Common myeloid progenitor, CD34-positive (primary cell): ENCODE results near the gene TTC23.

ENCODE experiments used
- CTCF ChIA-PET: fragments of 350-600 bp; sonication (Branson Sonifier 250); formaldehyde crosslinking; loops from one replicate; lab custom pipeline; 2021; ENCODE audit warnings: antibody characterized with exemption; lab: Charles Lee
- POLR2A ChIA-PET: fragments of 350-600 bp; sonication (Branson Sonifier 250); formaldehyde crosslinking; loops from one replicate; lab custom pipeline; 2021; ENCODE audit warnings: antibody characterized with exemption; lab: Charles Lee
- DNase-seq, 3 donors: peaks; one replicate each; pipeline versions ENCODE4 v3.0.0 to v3.0.0-alpha.2; 2013
- H3K27ac ChIP-seq, 2 experiments: 1 replicate in 1 of 2; 2 replicates in 1 of 2; pipeline ENCODE4 v1.7.0; 2013; ENCODE audit warnings: inconsistent platforms in 2 of 2, low read length in 2 of 2, mild to moderate bottlenecking in 2 of 2, low read depth in 1 of 2, moderate library complexity in 1 of 2; ENCODE audit not compliant: severe bottlenecking in 2 of 2, insufficient read depth in 1 of 2, poor library complexity in 1 of 2
- H3K27me3 ChIP-seq, 5 experiments: replicated peaks in 2 of 5; 1 replicate in 3 of 5; 2 replicates in 2 of 5; pipeline versions ENCODE4 v1.6.1 to v1.7.0; 2013; ENCODE audit warnings: low read length in 4 of 5, mild to moderate bottlenecking in 2 of 5, moderate library complexity in 2 of 5, inconsistent platforms in 1 of 5; ENCODE audit not compliant: insufficient read depth in 5 of 5, control insufficient read depth in 4 of 5
- H3K36me3 ChIP-seq, 4 experiments: 1 replicate in 2 of 4; 2 replicates in 2 of 4; pipeline versions ENCODE4 v1.6.1 to v1.7.0; 2013; ENCODE audit warnings: low read length in 3 of 4, control low read depth in 1 of 4, mild to moderate bottlenecking in 1 of 4; ENCODE audit not compliant: control insufficient read depth in 4 of 4, insufficient read depth in 4 of 4
- H3K4me1 ChIP-seq, 4 experiments: 1 replicate in 3 of 4; 2 replicates in 1 of 4; pipeline versions ENCODE4 v1.6.1 to v1.7.1; 2013; ENCODE audit warnings: low read length in 3 of 4, mild to moderate bottlenecking in 3 of 4, control low read depth in 1 of 4, inconsistent platforms in 1 of 4, moderate library complexity in 1 of 4; ENCODE audit not compliant: control insufficient read depth in 4 of 4, insufficient read depth in 4 of 4; ENCODE audit errors: control extremely low read depth in 1 of 4
- H3K4me3 ChIP-seq, 7 experiments: 1 replicate in 4 of 7; 2 replicates in 3 of 7; pipeline versions ENCODE4 v1.5.1 to v1.7.0; 2013; ENCODE audit warnings: mild to moderate bottlenecking in 7 of 7, low read length in 6 of 7, moderate library complexity in 6 of 7, inconsistent platforms in 2 of 7, low read depth in 2 of 7, control low read depth in 1 of 7; ENCODE audit not compliant: insufficient read depth in 4 of 7, control insufficient read depth in 1 of 7; ENCODE audit errors: extremely low read depth in 1 of 7
- H3K9me3 ChIP-seq, 5 experiments: 1 replicate in 4 of 5; 2 replicates in 1 of 5; pipeline versions ENCODE4 v1.6.1 to v1.7.1; 2013; ENCODE audit warnings: low read length in 4 of 5, mild to moderate bottlenecking in 2 of 5, inconsistent platforms in 1 of 5, low read depth in 1 of 5, moderate library complexity in 1 of 5; ENCODE audit not compliant: control insufficient read depth in 4 of 5, insufficient read depth in 2 of 5; ENCODE audit errors: control extremely low read depth in 1 of 5
- WGBS: methylation state at CpG from one replicate; pipeline ENCODE4 v1.1.5; 2013; ENCODE audit not compliant: insufficient coverage; 5-methylcytosine and 5-hydroxymethylcytosine counted together

The TTC23 gene

GRCh38 chr15:99128411-99128810, 121.0 kb downstream of the TTC23 start:
- ChIA-PET CTCF (interaction anchor here (1.3 kb wide), 1 partner anchor 27 kb away, joined by 3 read pairs; no protein-coding TSS in a partner anchor), POLR2A (no interaction called here)
- WGBS = 95% methylated on average over 5 of the region's 6 CpGs
- DNase-seq = no peak
- no peak overlapping the region for H3K27ac ChIP-seq
- H3K4me1 ChIP-seq = peaks cover 4 to 13% (median 10%) of the 10 kb centered on the region in 4 experiments
- no peaks in the 10 kb centered on the region for H3K9me3 ChIP-seq
- peaks cover 0 to 6% (median 0%) of the 10 kb centered on the region in 5 experiments for H3K27me3 ChIP-seq
- no peaks in the 10 kb centered on the region for H3K36me3 ChIP-seq
- H3K4me3 ChIP-seq = no peak overlapping the region

- Histone ChIP-seq H3K4me3 (no peak overlapping the region), H3K9me3 (no peaks in the 10 kb centered on the region), H3K4me1 (peaks cover 4 to 17% (median 11%) of the 10 kb centered on the region in 4 experiments), H3K27me3 (peaks cover 0 to 6% (median 0%) of the 10 kb centered on the region in 5 experiments), H3K36me3 (no peaks in the 10 kb centered on the region), H3K27ac (no peak overlapping the region)
- WGBS = no CpG with 5 or more reads among the region's 3 CpGs
- POLR2A ChIA-PET = no interaction called here
- DNase-seq = no peak
- CTCF ChIA-PET = interaction anchor here (1.3 kb wide), 1 partner anchor 26 kb away, joined by 3 read pairs; no protein-coding TSS in a partner anchor
Observed at GRCh38 chr15:99127773-99128172, 121.6 kb downstream of the TTC23 start.

GRCh38 chr15:99126930-99127329, 122.5 kb downstream of the TTC23 start:
- H3K4me1 ChIP-seq = peaks cover 4 to 17% (median 11%) of the 10 kb centered on the region in 4 experiments
- no peak overlapping the region for H3K4me3 ChIP-seq
- H3K27me3 ChIP-seq = peaks cover 0 to 6% (median 0%) of the 10 kb centered on the region in 5 experiments
- no peaks in the 10 kb centered on the region for H3K9me3 ChIP-seq
- ChIA-PET CTCF (no interaction called here), POLR2A (no interaction called here)
- no peak for DNase-seq
- no peak overlapping the region for H3K27ac ChIP-seq
- H3K36me3 ChIP-seq = no peaks in the 10 kb centered on the region
- 100% methylated on average over 3 of the region's 3 CpGs for WGBS

- no peaks in the 10 kb centered on the region for H3K36me3 ChIP-seq
- no peak overlapping the region for H3K4me3 ChIP-seq
- ChIA-PET POLR2A (no interaction called here), CTCF (interaction anchor here (2.2 kb wide), 1 partner anchor 20 kb away, joined by 9 read pairs; the partner anchor contains the start of gene SYNM)
- peaks cover 4 to 17% (median 11%) of the 10 kb centered on the region in 4 experiments for H3K4me1 ChIP-seq
- 90% methylated on average over 6 of the region's 7 CpGs for WGBS
- no peak for DNase-seq
- H3K9me3 ChIP-seq = no peaks in the 10 kb centered on the region
- peaks cover 0 to 6% (median 0%) of the 10 kb centered on the region in 5 experiments for H3K27me3 ChIP-seq
- H3K27ac ChIP-seq = no peak overlapping the region
Observed at GRCh38 chr15:99126131-99126588, 123.2 kb downstream of the TTC23 start.

- H3K27me3 ChIP-seq = peaks cover 0 to 6% (median 0%) of the 10 kb centered on the region in 5 experiments
- H3K4me3 ChIP-seq = no peak overlapping the region
- CTCF ChIA-PET = interaction anchor here (1.2 to 2.2 kb wide), 2 partner anchors 19 to 24 kb away, joined by 5 to 9 read pairs; partner anchors contain the start of gene SYNM
- DNase-seq = no peak
- WGBS = 88% methylated on average over 22 of the region's 29 CpGs
- no peaks in the 10 kb centered on the region for H3K36me3 ChIP-seq
- H3K9me3 ChIP-seq = no peaks in the 10 kb centered on the region
- peaks cover 4 to 17% (median 11%) of the 10 kb centered on the region in 4 experiments for H3K4me1 ChIP-seq
- POLR2A ChIA-PET = no interaction called here
- H3K27ac ChIP-seq = no peak overlapping the region
Observed at GRCh38 chr15:99125061-99125891, 124.1 kb downstream of the TTC23 start.

GRCh38 chr15:99124641-99125040, 124.7 kb downstream of the TTC23 start:
- ChIA-PET CTCF (interaction anchor here (1.0 to 2.2 kb wide), 3 partner anchors 13 to 23 kb away, joined by 3 to 9 read pairs (median 5); partner anchors contain the start of gene SYNM), POLR2A (no interaction called here)
- Histone ChIP-seq H3K4me3 (no peak overlapping the region), H3K9me3 (no peaks in the 10 kb centered on the region), H3K4me1 (peaks cover 4 to 17% (median 11%) of the 10 kb centered on the region in 4 experiments), H3K36me3 (no peaks in the 10 kb centered on the region), H3K27me3 (peaks cover 0 to 6% (median 0%) of the 10 kb centered on the region in 5 experiments), H3K27ac (no peak overlapping the region)
- no peak for DNase-seq
- 94% methylated on average over 5 of the region's 8 CpGs for WGBS
